Astrocyte of the hippocampus (primary cell): ENCODE measurements around the gene DPF3.
A peak's percentile ranks its signal among the peaks of the same experiment; 100 is the strongest.

ENCODE experiments used
- DNase-seq: peaks from one replicate; pipeline ENCODE4 v3.0.0; 2011; ENCODE audit warnings: low read depth, low spot score

DPF3 gene

DNA sequence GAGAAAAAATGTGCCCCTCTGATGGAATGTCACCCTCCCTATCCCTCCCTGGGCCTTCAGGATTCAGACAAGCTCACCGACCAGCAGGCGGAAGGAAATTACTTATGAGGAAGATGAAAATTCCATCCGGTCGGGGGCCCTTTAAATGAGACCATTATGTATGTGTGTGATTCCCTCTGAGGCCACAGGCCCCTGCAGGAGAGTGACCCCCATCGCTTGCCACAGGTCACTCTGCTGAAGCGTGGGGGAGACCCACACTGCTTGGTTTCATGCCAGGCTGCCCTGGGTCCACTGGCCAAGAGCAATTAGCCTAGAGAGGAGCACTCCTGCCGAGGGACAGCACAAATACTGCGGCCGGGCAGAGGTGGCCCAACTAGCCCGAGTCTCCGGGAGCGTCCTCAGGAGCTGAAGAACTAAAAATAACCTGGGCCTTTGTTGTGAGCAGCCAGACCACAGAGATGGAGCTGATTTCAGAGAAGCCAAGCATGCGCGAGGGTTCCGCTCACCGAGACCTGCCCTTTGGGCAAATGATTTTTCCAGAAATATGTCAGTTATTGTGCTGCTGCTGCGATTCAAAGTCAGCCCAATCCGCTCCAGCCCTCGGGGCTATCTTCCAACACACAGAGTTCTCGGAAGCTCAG, 276.4 kb downstream of the DPF3 start:
- peak; percentile 92 for DNase-seq

GRCh38 chr14:72616811-72617210, 277.1 kb downstream of the DPF3 start:
- DNase-seq, result no peak

- DNase-seq, result peak; percentile 25
These were observed 277.6 kb downstream of the DPF3 start for GRCh38 chr14:72616294-72616693.

- peak; percentile 76 for DNase-seq
These were observed 278.3 kb downstream of the DPF3 start for GRCh38 chr14:72615451-72616121.

GRCh38 chr14:72614891-72615415, 278.9 kb downstream of the DPF3 start:
- DNase-seq, result no peak

- no peak for DNase-seq
These were observed 279.5 kb downstream of the DPF3 start for GRCh38 chr14:72614365-72614764.

- no peak for DNase-seq
These were observed 280.0 kb downstream of the DPF3 start for GRCh38 chr14:72613975-72614319.

DNA sequence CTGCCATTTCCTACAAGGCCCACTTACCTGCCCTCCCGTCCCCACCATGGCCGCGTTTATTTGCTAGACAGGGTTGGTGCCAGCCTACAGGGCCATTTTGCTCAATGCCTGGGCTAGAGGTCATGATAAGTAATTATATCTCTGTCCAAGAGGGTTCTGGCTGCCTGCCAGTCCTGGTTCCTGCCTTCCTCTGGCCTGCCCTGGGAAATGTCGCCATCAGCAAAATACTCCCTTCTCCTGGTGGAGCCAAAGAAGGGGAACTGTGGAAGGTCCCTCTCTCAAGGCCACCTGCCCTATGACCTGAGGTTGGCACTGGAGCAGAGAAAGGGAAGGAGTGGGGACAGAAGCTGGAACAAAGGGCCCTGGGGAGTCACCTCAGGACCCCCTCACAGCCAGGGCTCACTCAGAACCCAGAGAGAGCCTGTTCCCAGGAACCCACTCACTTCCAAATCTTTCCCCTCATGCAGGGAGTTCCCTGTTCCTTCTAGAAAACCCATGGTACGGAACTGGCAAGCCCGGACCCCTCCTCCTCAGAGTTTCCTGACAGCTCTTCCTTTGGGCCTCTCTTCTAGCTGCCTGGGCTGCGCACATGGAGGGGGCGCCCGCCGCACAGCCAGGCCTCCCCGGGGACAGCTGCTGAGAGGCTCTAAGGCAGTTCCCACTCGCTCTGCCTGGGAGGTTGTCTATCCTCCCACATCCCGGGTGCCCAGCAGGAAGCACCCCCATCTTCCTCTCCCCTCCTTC, 280.5 kb downstream of the DPF3 start:
- peak; percentile 32 for DNase-seq

GRCh38 chr14:72612041-72612440, 281.9 kb downstream of the DPF3 start:
- DNase-seq, result no peak

GRCh38 chr14:72611506-72611905, 282.4 kb downstream of the DPF3 start:
- DNase-seq, result no peak

DNA sequence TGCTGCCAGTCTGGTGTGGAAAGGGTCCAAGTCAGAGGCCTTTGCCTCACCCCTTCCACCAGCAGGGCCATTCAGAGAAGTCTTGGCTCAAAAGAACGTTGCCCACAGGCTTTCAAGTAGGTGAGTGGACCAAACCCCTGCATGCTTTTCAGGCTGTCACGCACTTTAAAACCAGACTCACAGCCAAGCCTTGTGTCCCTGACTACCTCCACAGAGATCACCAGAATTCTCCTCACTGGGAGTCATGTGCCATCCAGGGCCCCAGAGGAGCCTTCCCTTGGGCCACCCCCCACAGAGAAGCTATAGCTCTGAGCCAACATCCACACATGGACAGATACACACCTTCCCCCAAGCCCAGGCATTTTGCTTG, 283.1 kb downstream of the DPF3 start:
- DNase-seq, result peak; percentile 70

DNA sequence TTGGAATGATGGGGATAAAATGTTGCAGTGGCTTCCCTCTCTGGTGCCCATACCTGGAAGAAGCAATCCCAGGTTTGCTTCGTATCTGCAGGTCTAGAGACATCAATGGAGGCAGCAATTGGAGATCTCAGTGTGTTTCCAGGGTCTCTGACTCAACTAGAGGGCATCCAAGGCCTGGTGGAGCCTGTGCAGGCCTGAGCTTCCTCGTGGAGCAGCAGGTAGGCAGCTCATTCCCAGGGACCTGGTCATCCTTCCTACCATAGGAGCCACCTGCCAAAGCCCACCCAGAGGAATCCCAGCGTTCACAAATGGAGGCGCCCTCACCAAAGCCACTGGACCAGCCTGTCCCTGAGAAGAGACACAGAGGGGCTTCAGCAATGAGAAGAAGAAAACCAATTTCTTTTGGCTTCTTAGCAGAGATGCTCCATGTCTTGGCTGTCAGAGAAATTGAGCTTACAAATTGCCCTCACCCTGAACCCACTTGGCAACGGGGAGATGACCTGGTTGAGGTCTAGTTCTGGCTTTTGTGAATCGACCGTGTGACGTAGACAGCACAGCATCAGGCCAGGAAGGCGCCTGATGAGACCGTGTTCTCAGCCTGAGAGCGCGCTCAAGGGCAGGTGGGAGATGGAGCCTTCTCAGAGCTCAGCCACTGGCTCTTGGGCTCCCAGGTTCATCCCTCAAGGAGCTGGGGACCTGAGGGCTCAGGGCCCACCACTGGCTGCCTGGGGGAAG, 283.6 kb downstream of the DPF3 start:
- DNase-seq, result no peak

- no peak for DNase-seq
These were observed 284.5 kb downstream of the DPF3 start for GRCh38 chr14:72609205-72609916.

GRCh38 chr14:72608391-72609204, 285.3 kb downstream of the DPF3 start:
- DNase-seq, result peak; percentile 92

- peak; percentile 57 for DNase-seq
These were observed 286.3 kb downstream of the DPF3 start for GRCh38 chr14:72607386-72608130.

DNA sequence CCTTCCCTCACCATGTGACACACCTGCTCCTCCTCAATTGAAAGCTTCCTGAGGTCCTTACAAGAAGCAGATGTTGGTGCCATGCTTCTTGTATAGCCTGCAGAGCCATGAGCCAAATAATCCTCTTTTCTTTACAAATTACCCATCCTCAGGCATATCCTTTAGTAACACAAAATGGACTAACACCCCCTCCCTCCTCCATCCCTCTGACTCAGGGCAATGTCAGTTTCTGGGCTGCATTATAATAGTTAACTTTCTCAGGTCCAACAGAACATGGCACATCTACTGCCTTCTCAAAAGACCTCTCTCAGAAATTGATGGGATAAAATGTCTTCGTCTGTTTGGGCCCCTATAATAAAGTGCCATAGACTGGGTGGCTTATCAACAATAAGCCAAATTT, 287.0 kb downstream of the DPF3 start:
- no peak for DNase-seq

- DNase-seq, result no peak
These were observed 288.0 kb downstream of the DPF3 start for GRCh38 chr14:72605921-72606220.

DNA sequence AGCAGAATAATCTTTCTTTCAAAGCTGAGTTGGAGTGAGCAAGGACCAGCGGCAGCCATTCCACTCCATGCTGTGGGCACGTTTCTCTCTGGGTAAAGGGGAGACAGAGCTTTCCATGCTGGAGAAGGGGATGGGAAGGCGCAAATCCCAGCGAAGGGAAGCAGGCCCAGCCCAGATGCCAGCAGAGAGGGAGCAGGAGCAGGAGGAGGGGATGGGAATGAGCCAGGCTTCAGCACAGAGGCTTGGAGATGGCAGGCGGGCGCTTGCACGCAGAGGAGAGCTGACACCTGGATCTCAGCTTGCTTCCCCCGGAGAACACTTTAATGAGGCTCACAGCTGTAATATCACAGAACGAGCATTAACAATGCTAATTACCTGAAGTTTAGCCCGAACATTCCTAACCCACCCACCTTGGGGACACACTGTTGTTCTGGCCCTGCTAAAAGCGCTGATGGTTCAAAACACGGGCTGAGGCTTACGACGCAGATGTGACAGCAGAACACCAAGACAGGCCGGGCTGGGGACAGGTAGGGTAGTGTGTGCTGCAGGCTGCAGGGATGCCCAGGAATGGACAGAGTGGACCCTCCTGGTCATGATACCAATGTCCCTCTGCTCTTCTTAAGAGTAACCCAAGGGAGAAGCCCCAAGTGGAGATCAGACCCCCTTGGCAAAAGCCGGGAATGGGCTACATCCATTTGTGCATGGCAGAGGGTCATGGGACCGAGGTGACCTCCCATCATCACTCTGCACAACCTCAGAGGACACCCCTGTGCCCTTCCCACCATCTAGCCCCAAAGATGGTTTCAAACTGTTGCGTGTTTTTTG, 288.6 kb downstream of the DPF3 start:
- no peak for DNase-seq

- no peak for DNase-seq
These were observed 289.8 kb downstream of the DPF3 start for GRCh38 chr14:72604133-72604532.
